Measurements from ENCODE around the gene NDRG2.
A peak's percentile ranks its signal among the peaks of the same experiment; 100 is the strongest.
"Not testable (repeated sequence)": the region's sequence is repeated elsewhere in the genome, so short reads cannot be mapped to it uniquely, and the experiment has no call there.

The NDRG2 gene

GRCh38 chr14:21009721-21010120 is 15.1 kb downstream of the NDRG2 start:
- not testable (repeated sequence) for DNase-seq (ENCODE audit: low spot score)

- DNase-seq (ENCODE audit: low spot score) = no peak
Observed at GRCh38 chr14:21003788-21004346, 21.0 kb downstream of the NDRG2 start.

- no peak for DNase-seq (ENCODE audit: low spot score)
Observed at GRCh38 chr14:21001218-21001617, 23.6 kb downstream of the NDRG2 start.

GRCh38 chr14:20999591-20999990 is 25.3 kb downstream of the NDRG2 start:
- no peak for DNase-seq (ENCODE audit: low spot score)

- DNase-seq (ENCODE audit: low spot score) = no peak
Observed at GRCh38 chr14:20998674-20999366, 26.0 kb downstream of the NDRG2 start, which contains the start of gene SLC39A2. Gene SLC39A2, plus strand, starts transcription at chr14:20999293. Its CDS starts 154 bp downstream, at chr14:20999447.

- no peak for DNase-seq (ENCODE audit: low spot score)
Observed at GRCh38 chr14:20998139-20998538, 26.7 kb downstream of the NDRG2 start.

- DNase-seq (ENCODE audit: low spot score) = no peak
Observed at GRCh38 chr14:20997564-20997963, 27.3 kb downstream of the NDRG2 start.

GRCh38 chr14:20997115-20997514 is 27.7 kb downstream of the NDRG2 start:
- no peak for DNase-seq (ENCODE audit: low spot score)

- DNase-seq (ENCODE audit: low spot score) = no peak
Observed at GRCh38 chr14:20996521-20996920, 28.3 kb downstream of the NDRG2 start.

GRCh38 chr14:20989787-20990600 is 34.9 kb downstream of the NDRG2 start, which contains the start of gene METTL17:
Gene METTL17, plus strand, starts transcription at chr14:20989980. Its CDS starts 23 bp downstream, at chr14:20990003.
- DNase-seq (ENCODE audit: low spot score) = peak; percentile 90

GRCh38 chr14:20989471-20989786 is 35.4 kb downstream of the NDRG2 start:
- DNase-seq (ENCODE audit: low spot score) = no peak

GRCh38 chr14:20988717-20989470 is 36.0 kb downstream of the NDRG2 start:
- DNase-seq (ENCODE audit: low spot score) = peak; percentile 19

- DNase-seq (ENCODE audit: low spot score) = no peak
Observed at GRCh38 chr14:20986811-20987210, 38.0 kb downstream of the NDRG2 start.

GRCh38 chr14:20985650-20986049 is 39.2 kb downstream of the NDRG2 start:
- not testable (repeated sequence) for DNase-seq (ENCODE audit: low spot score)

GRCh38 chr14:20982646-20983369 is 42.1 kb downstream of the NDRG2 start:
- no peak for DNase-seq (ENCODE audit: low spot score)

GRCh38 chr14:20980906-20981305 is 44.0 kb downstream of the NDRG2 start:
- DNase-seq (ENCODE audit: low spot score) = no peak

- DNase-seq (ENCODE audit: low spot score) = no peak
Observed at GRCh38 chr14:20978687-20979086, 46.2 kb downstream of the NDRG2 start.

- no peak for DNase-seq (ENCODE audit: low spot score)
Observed at GRCh38 chr14:20976291-20976690, 48.6 kb downstream of the NDRG2 start.

- DNase-seq (ENCODE audit: low spot score) = no peak
Observed at GRCh38 chr14:20973501-20973900, 51.4 kb downstream of the NDRG2 start.

- no peak for DNase-seq (ENCODE audit: low spot score)
Observed at GRCh38 chr14:20971705-20972021, 53.2 kb downstream of the NDRG2 start.

- DNase-seq (ENCODE audit: low spot score) = peak; percentile 77
Observed at GRCh38 chr14:20970983-20971704, 53.7 kb downstream of the NDRG2 start.
